GM12892 (cell line): ENCODE data around the gene SUSD3.

ENCODE experiments used
- POLR2A ChIP-seq: IDR thresholded peaks from 2 replicates; pipeline ENCODE4 v1.6.1; 2011; ENCODE audit warnings: low read depth, low read length, control low read depth
- POLR2AphosphoS5 ChIP-seq: IDR thresholded peaks from 2 replicates; pipeline ENCODE4 v1.6.1; 2011; ENCODE audit warnings: low read depth, low read length, control low read depth

DNA sequence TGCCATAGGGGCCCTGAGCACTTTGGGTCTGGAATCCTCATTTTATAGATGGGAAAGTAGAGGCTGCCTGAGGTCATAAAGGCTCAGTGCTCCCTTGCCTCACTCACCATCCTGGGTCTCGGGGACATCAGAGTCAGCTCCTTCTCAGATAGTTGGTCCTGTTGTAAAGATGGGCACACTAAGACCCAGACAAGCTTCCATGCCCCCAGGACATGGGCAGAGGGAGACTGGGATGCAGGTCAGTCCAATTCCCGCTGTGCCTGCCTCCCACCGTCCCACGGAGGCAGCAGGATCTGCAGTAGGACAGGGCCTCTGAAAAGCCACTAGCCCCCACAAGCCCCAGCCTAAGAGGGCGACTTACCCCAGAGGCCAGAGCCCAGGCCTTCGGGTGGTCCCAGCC is 19.0 kb upstream of the SUSD3 start:
- TF ChIP-seq POLR2A (no peak), POLR2AphosphoS5 (no peak)
